ENCODE measurements around the gene GRIN3B. TPM values are rescaled to one million over a fixed set of nuclear protein-coding genes. Genes with fewer than 3 reads are reported as not detected.
A peak's percentile ranks its signal among the peaks of the same experiment; 100 is the strongest.

The GRIN3B gene
- total and polyA plus RNA-seq, 9 of the 15 experiments (the other 6 are each of a cell fraction or from before 2014, with no cell fraction given) = 0.06 to 0.95 (median 0.19) TPM; not detected in 6

DNA sequence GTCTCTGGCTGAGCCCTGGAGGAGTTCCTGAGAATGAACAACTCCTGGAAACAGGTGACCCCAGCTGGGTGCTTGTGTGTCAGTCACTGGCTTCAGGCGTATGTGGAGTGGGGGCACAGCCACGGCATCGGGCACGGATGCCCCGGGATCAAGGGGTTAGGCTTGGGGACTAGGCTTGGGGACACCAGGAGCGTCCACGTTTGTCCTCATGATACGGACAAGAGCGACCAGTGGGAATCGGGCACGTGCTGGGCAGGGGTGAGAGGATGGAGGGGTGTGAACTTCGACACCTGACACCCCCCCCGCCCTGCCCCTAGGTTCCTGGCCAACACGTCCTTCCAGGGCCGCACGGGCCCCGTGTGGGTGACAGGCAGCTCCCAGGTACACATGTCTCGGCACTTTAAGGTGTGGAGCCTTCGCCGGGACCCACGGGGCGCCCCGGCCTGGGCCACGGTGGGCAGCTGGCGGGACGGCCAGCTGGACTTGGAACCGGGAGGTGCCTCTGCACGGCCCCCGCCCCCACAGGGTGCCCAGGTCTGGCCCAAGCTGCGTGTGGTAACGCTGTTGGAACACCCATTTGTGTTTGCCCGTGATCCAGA lies 4.1 kb downstream of the GRIN3B start (continued):
- TF ChIP-seq, protein P1, sequence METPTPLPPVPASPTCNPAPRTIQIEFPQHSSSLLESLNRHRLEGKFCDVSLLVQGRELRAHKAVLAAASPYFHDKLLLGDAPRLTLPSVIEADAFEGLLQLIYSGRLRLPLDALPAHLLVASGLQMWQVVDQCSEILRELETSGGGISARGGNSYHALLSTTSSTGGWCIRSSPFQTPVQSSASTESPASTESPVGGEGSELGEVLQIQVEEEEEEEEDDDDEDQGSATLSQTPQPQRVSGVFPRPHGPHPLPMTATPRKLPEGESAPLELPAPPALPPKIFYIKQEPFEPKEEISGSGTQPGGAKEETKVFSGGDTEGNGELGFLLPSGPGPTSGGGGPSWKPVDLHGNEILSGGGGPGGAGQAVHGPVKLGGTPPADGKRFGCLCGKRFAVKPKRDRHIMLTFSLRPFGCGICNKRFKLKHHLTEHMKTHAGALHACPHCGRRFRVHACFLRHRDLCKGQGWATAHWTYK (CRISPR knock-in tag; IDR thresholded peaks at IDR 0.05) = no peak
- TF ChIP-seq, protein P2, sequence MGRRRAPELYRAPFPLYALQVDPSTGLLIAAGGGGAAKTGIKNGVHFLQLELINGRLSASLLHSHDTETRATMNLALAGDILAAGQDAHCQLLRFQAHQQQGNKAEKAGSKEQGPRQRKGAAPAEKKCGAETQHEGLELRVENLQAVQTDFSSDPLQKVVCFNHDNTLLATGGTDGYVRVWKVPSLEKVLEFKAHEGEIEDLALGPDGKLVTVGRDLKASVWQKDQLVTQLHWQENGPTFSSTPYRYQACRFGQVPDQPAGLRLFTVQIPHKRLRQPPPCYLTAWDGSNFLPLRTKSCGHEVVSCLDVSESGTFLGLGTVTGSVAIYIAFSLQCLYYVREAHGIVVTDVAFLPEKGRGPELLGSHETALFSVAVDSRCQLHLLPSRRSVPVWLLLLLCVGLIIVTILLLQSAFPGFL (CRISPR knock-in tag; IDR thresholded peaks at IDR 0.05) = no peak
- TF ChIP-seq CEBPB (tag; IDR thresholded peaks at IDR 0.05) = no peak
- TF ChIP-seq, protein P3, sequence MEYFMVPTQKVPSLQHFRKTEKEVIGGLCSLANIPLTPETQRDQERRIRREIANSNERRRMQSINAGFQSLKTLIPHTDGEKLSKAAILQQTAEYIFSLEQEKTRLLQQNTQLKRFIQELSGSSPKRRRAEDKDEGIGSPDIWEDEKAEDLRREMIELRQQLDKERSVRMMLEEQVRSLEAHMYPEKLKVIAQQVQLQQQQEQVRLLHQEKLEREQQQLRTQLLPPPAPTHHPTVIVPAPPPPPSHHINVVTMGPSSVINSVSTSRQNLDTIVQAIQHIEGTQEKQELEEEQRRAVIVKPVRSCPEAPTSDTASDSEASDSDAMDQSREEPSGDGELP (CRISPR knock-in tag; IDR thresholded peaks at IDR 0.05; ENCODE audit: borderline replicate concordance) = no peak
- TF ChIP-seq PURB (CRISPR knock-in tag; IDR thresholded peaks at IDR 0.05; ENCODE audit: low read depth) = no peak
- TF ChIP-seq MAFF (IDR thresholded peaks at IDR 0.05; ENCODE audit: low read length) = no peak
- no peak for TF ChIP-seq HDAC6 (IDR thresholded peaks at IDR 0.05; ENCODE audit: low read depth, low read length)
- TF ChIP-seq TCF7L2 (IDR thresholded peaks at IDR 0.05; ENCODE audit: low read depth, low read length) = no peak
- TF ChIP-seq POLR2AphosphoS5 (IDR thresholded peaks at IDR 0.05; ENCODE audit: control insufficient read depth, insufficient read depth, low read depth, low read length) = no peak
- no peak for TF ChIP-seq KDM4B (IDR thresholded peaks at IDR 0.05; ENCODE audit: borderline replicate concordance in 2 of 2, low read depth in 1 of 2)
- no peak for TF ChIP-seq MEF2D (tag; conservative IDR thresholded peaks at IDR 0.05; ENCODE audit: low read depth)
- TF ChIP-seq PCBP1 (IDR thresholded peaks at IDR 0.05; ENCODE audit: low read depth, low read length, poor library complexity, severe bottlenecking) = peak; percentile 21
- no peak for TF ChIP-seq ARID3B (CRISPR knock-in tag; IDR thresholded peaks at IDR 0.05; ENCODE audit: borderline replicate concordance)
- TF ChIP-seq ZNF174 (CRISPR knock-in tag; IDR thresholded peaks at IDR 0.05) = no peak

Measured in K562 (cell line).